ENCODE measurements around the gene ERLIN1. TPM values are rescaled to one million over a fixed set of nuclear protein-coding genes. Genes with fewer than 3 reads are reported as not detected.

Gene ERLIN1
- total RNA-seq, 1 donor from 2014 or later, result 35.7 TPM

- peaks cover 39% of the 10 kb centered on the region for H3K79me2 ChIP-seq (ENCODE audit: low read depth)
- H3K27me3 Mint-ChIP-seq (ENCODE audit: insufficient read depth, low read depth), result peaks cover 4% of the 10 kb centered on the region
Observed at GRCh38 chr10:100182908-100183307, 2.9 kb downstream of the ERLIN1 start.

GRCh38 chr10:100182281-100182680 lies 3.5 kb downstream of the ERLIN1 start:
- Histone ChIP-seq H3K4me3 (no peak overlapping the region), H2AFZ (replicated peaks) (no peak overlapping the region), H3K4me2 (no peak overlapping the region), H3K9ac (no peak overlapping the region), H3F3A (ENCODE audit: low read depth) (peaks cover 16% of the 10 kb centered on the region), H3K4me1 (peaks cover 16% of the 10 kb centered on the region), H3K9me3 (ENCODE audit: low read depth) (no peaks in the 10 kb centered on the region), H3K36me3 (peaks cover 1% of the 10 kb centered on the region), H3K79me2 (ENCODE audit: low read depth) (peaks cover 33% of the 10 kb centered on the region), H3K27me3 (no peaks in the 10 kb centered on the region), H4K20me1 (ENCODE audit: low read depth) (no peaks in the 10 kb centered on the region), H3K27ac (no peak overlapping the region)
- TF ChIP-seq, protein P1, sequence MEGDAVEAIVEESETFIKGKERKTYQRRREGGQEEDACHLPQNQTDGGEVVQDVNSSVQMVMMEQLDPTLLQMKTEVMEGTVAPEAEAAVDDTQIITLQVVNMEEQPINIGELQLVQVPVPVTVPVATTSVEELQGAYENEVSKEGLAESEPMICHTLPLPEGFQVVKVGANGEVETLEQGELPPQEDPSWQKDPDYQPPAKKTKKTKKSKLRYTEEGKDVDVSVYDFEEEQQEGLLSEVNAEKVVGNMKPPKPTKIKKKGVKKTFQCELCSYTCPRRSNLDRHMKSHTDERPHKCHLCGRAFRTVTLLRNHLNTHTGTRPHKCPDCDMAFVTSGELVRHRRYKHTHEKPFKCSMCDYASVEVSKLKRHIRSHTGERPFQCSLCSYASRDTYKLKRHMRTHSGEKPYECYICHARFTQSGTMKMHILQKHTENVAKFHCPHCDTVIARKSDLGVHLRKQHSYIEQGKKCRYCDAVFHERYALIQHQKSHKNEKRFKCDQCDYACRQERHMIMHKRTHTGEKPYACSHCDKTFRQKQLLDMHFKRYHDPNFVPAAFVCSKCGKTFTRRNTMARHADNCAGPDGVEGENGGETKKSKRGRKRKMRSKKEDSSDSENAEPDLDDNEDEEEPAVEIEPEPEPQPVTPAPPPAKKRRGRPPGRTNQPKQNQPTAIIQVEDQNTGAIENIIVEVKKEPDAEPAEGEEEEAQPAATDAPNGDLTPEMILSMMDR (IDR thresholded peaks at IDR 0.05), result no peak
- TF ChIP-seq EZH2 (IDR thresholded peaks at IDR 0.05) (no peak), EZH2phosphoT487 (IDR thresholded peaks at IDR 0.05) (no peak)
- no peak overlapping the region for H3K27ac Mint-ChIP-seq
- H3K27me3 Mint-ChIP-seq (ENCODE audit: insufficient read depth, low read depth), result peaks cover 4% of the 10 kb centered on the region
- DNase-seq (ENCODE audit: low spot score), result no peak
- peaks cover 11% of the 10 kb centered on the region for H3K36me3 Mint-ChIP-seq
- H3K9me3 Mint-ChIP-seq, result no peaks in the 10 kb centered on the region
- H3K4me1 Mint-ChIP-seq, result peaks cover 27% of the 10 kb centered on the region
- no peak overlapping the region for H3K4me3 Mint-ChIP-seq

More at GRCh38 chr10:100182908-100183307, 2.9 kb downstream of the ERLIN1 start:
- Histone ChIP-seq H3K4me3 (no peak overlapping the region), H3K9me3 (ENCODE audit: low read depth) (no peaks in the 10 kb centered on the region), H3K36me3 (peaks cover 4% of the 10 kb centered on the region), H3F3A (ENCODE audit: low read depth) (peaks cover 16% of the 10 kb centered on the region), H3K27ac (no peak overlapping the region), H4K20me1 (ENCODE audit: low read depth) (no peaks in the 10 kb centered on the region), H3K4me2 (no peak overlapping the region), H3K27me3 (no peaks in the 10 kb centered on the region), H3K4me1 (peaks cover 17% of the 10 kb centered on the region), H3K9ac (no peak overlapping the region), H2AFZ (replicated peaks) (no peak overlapping the region)
- no peak overlapping the region for H3K4me3 Mint-ChIP-seq
- no peak overlapping the region for H3K27ac Mint-ChIP-seq
- DNase-seq (ENCODE audit: low spot score), result no peak
- H3K9me3 Mint-ChIP-seq, result no peaks in the 10 kb centered on the region
- H3K36me3 Mint-ChIP-seq, result peaks cover 9% of the 10 kb centered on the region
- peaks cover 27% of the 10 kb centered on the region for H3K4me1 Mint-ChIP-seq
- TF ChIP-seq, protein P1 (IDR thresholded peaks at IDR 0.05), result no peak
- TF ChIP-seq EZH2phosphoT487 (IDR thresholded peaks at IDR 0.05) (no peak), EZH2 (IDR thresholded peaks at IDR 0.05) (no peak)

GRCh38 chr10:100175875-100176274 lies 10.0 kb downstream of the ERLIN1 start:
- Mint-ChIP-seq H3K27me3 (ENCODE audit: insufficient read depth, low read depth) (no peaks in the 10 kb centered on the region), H3K27ac (no peak overlapping the region), H3K36me3 (peaks cover 26% of the 10 kb centered on the region), H3K9me3 (peaks cover 4% of the 10 kb centered on the region), H3K4me3 (no peak overlapping the region), H3K4me1 (no peaks in the 10 kb centered on the region)
- TF ChIP-seq, protein P1 (IDR thresholded peaks at IDR 0.05), result no peak
- TF ChIP-seq EZH2 (IDR thresholded peaks at IDR 0.05), result no peak
- TF ChIP-seq EZH2phosphoT487 (IDR thresholded peaks at IDR 0.05), result no peak
- H2AFZ ChIP-seq (replicated peaks), result no peak overlapping the region
- no peak overlapping the region for H3K4me2 ChIP-seq
- no peak overlapping the region for H3K9ac ChIP-seq
- no peaks in the 10 kb centered on the region for H3K27me3 ChIP-seq
- H3K4me3 ChIP-seq, result no peak overlapping the region
- no peaks in the 10 kb centered on the region for H3F3A ChIP-seq (ENCODE audit: low read depth)
- H4K20me1 ChIP-seq (ENCODE audit: low read depth), result no peaks in the 10 kb centered on the region
- no peaks in the 10 kb centered on the region for H3K36me3 ChIP-seq
- no peak overlapping the region for H3K27ac ChIP-seq
- H3K4me1 ChIP-seq, result no peaks in the 10 kb centered on the region
- H3K9me3 ChIP-seq (ENCODE audit: low read depth), result no peaks in the 10 kb centered on the region
- DNase-seq (ENCODE audit: low spot score), result no peak
- no peaks in the 10 kb centered on the region for H3K79me2 ChIP-seq (ENCODE audit: low read depth)

Data from neural progenitor cell (in vitro differentiated cells).